GM12878 (cell line): ENCODE measurements around the gene RNU6-9.
A peak's percentile ranks its signal among the peaks of the same experiment; 100 is the strongest.

Source experiments
- CHD2 ChIP-seq: IDR thresholded peaks from 2 replicates; pipeline ENCODE4 v1.6.1; 2011; ENCODE audit warnings: low read depth, low read length, improper control_type of control experiment, borderline replicate concordance
- EZH2 ChIP-seq: IDR thresholded peaks from 2 replicates; pipeline ENCODE4 v1.6.1; 2012; ENCODE audit warnings: low read depth, mild to moderate bottlenecking, control low read depth, inconsistent platforms, low read length, borderline replicate concordance; ENCODE audit not compliant: control insufficient read depth
- NR2C2 ChIP-seq: IDR thresholded peaks from 2 replicates; pipeline ENCODE4 v1.6.1; 2011; ENCODE audit warnings: borderline replicate concordance, low read depth; ENCODE audit not compliant: control insufficient read depth, insufficient read length
- SIN3A ChIP-seq: IDR thresholded peaks from 2 replicates; pipeline ENCODE4 v1.6.1; 2012; ENCODE audit warnings: low read depth, low read length, improper control_type of control experiment
- TAF1 ChIP-seq: IDR thresholded peaks from 2 replicates; pipeline ENCODE4 v1.6.1; 2011; ENCODE audit warnings: mild to moderate bottlenecking, low read depth, low read length, borderline replicate concordance
- TF ChIP-seq, protein P1 (sequence below), 3 experiments: IDR thresholded peaks in 2 of 3; conservative IDR thresholded peaks in 1 of 3; 2 replicates each; pipeline ENCODE4 v1.5.1; 2011; ENCODE audit warnings: low read depth in 3 of 3, low read length in 3 of 3, mild to moderate bottlenecking in 3 of 3, control low read depth in 2 of 3, moderate library complexity in 2 of 3, inconsistent platforms in 1 of 3, mixed read lengths in 1 of 3; ENCODE audit not compliant: control insufficient read depth in 2 of 3, insufficient read depth in 1 of 3; ENCODE audit errors: extremely low read depth in 1 of 3

DNA sequence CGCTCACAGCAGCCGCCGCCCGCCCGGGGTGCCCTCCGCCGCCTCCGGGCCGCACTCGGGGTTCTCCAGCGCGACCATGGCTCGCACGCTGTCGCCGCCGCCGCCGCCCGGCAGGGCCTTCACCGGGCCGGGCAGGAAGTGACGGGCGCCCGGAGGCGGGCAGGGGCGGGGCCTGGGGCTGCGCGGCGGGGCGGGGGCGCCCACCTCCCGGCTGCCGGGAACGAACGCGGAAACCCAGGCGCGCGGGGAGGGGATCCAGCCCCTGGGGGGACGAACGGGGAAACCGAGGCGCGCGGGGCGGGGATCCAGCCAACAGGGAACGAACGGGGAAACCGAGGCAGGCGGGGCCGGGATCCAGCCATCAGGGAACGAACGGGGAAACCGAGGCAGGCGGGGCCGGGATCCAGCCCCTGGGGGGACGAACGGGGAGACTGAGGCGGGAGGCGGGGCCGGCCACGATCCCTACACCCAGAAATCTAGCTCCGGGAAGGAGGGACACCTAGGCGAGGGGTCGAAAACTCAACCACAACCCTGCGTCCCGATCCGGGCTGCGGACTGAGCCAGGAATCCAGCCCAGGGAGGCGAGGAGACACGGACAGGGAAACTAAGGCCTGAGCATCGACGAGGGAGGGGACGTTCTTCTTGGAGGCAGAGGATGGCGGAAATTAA is 19.9 kb downstream of the RNU6-9 start, which contains the start of gene R3HDM4:
- TF ChIP-seq, protein P1, sequence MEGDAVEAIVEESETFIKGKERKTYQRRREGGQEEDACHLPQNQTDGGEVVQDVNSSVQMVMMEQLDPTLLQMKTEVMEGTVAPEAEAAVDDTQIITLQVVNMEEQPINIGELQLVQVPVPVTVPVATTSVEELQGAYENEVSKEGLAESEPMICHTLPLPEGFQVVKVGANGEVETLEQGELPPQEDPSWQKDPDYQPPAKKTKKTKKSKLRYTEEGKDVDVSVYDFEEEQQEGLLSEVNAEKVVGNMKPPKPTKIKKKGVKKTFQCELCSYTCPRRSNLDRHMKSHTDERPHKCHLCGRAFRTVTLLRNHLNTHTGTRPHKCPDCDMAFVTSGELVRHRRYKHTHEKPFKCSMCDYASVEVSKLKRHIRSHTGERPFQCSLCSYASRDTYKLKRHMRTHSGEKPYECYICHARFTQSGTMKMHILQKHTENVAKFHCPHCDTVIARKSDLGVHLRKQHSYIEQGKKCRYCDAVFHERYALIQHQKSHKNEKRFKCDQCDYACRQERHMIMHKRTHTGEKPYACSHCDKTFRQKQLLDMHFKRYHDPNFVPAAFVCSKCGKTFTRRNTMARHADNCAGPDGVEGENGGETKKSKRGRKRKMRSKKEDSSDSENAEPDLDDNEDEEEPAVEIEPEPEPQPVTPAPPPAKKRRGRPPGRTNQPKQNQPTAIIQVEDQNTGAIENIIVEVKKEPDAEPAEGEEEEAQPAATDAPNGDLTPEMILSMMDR (IDR thresholded peaks at IDR 0.05 in 2 of 3, conservative IDR thresholded peaks at IDR 0.05 in 1 of 3; ENCODE audit: control insufficient read depth in 2 of 3, extremely low read depth in 1 of 3, insufficient read depth in 1 of 3, low read depth in 3 of 3, low read length in 3 of 3) = no peak
- TF ChIP-seq CHD2 = no peak
- no peak for TF ChIP-seq NR2C2
- TF ChIP-seq TAF1 = 0 out of 2 replicates have a peak, but pooled peaks have one; percentile 34
- no peak for TF ChIP-seq EZH2
- no peak for TF ChIP-seq SIN3A
